CD8-positive, alpha-beta memory T cell (primary cell): Measurements from ENCODE around the gene RBAK. TPM values are rescaled to one million over a fixed set of nuclear protein-coding genes. Genes with fewer than 3 reads are reported as not detected.

ENCODE experiments used
- CTCF ChIA-PET: fragments of 350-600 bp; sonication (Branson Sonifier 250); formaldehyde crosslinking; loops from one replicate; lab custom pipeline; 2021; ENCODE audit warnings: antibody characterized with exemption; lab: Charles Lee
- POLR2A ChIA-PET: fragments of 350-600 bp; sonication (Branson Sonifier 250); formaldehyde crosslinking; loops from one replicate; lab custom pipeline; 2021; ENCODE audit warnings: antibody characterized with exemption; lab: Charles Lee
- DNase-seq, 5 donors: peaks; one replicate each; pipeline versions ENCODE4 v3.0.0 to v3.0.0-alpha.2; 2020 to 2022; ENCODE audit warnings: mixed read lengths in 1 of 5
- H3K27ac ChIP-seq: one replicate; pipeline ENCODE4 v1.7.0; 2013; ENCODE audit warnings: low read depth, mild to moderate bottlenecking, low read length, moderate library complexity
- H3K27me3 ChIP-seq: 2 replicates; pipeline ENCODE4 v1.7.0; 2013; ENCODE audit warnings: low read length, mild to moderate bottlenecking; ENCODE audit not compliant: insufficient read depth, poor library complexity, severe bottlenecking
- H3K36me3 ChIP-seq: 2 replicates; pipeline ENCODE4 v1.7.0; 2013; ENCODE audit warnings: mild to moderate bottlenecking, low read length, moderate library complexity; ENCODE audit not compliant: insufficient read depth
- H3K4me1 ChIP-seq: 2 replicates; pipeline ENCODE4 v1.7.0; 2013; ENCODE audit warnings: mild to moderate bottlenecking, low read length, moderate library complexity; ENCODE audit not compliant: insufficient read depth
- H3K4me3 ChIP-seq: 2 replicates; pipeline ENCODE4 v1.7.0; 2013; ENCODE audit warnings: mild to moderate bottlenecking, low read length
- H3K9me3 ChIP-seq: 2 replicates; pipeline ENCODE4 v1.7.0; 2013; ENCODE audit warnings: mild to moderate bottlenecking, low read length
- H3K27ac Mint-ChIP-seq, 8 donors: one replicate each; pipeline ENCODE4 v1.8.0; 2020 to 2021; ENCODE audit warnings: mixed read lengths in 8 of 8, mild to moderate bottlenecking in 6 of 8, inconsistent platforms in 3 of 8, moderate library complexity in 3 of 8
- H3K27me3 Mint-ChIP-seq, 2 donors: one replicate each; pipeline ENCODE4 v1.8.0; 2020 to 2021; ENCODE audit warnings: mixed read lengths in 2 of 2, mild to moderate bottlenecking in 1 of 2, moderate library complexity in 1 of 2
- H3K36me3 Mint-ChIP-seq, 3 donors: one replicate each; pipeline ENCODE4 v1.8.0; 2020 to 2021; ENCODE audit warnings: mixed read lengths in 3 of 3, inconsistent platforms in 1 of 3, mild to moderate bottlenecking in 1 of 3
- H3K4me1 Mint-ChIP-seq, 3 donors: one replicate each; pipeline ENCODE4 v1.8.0; 2020 to 2021; ENCODE audit warnings: mixed read lengths in 3 of 3, inconsistent platforms in 1 of 3, mild to moderate bottlenecking in 1 of 3
- H3K4me3 Mint-ChIP-seq, 7 donors: one replicate each; pipeline ENCODE4 v1.8.0; 2020 to 2021; ENCODE audit warnings: mixed read lengths in 7 of 7, mild to moderate bottlenecking in 6 of 7, moderate library complexity in 4 of 7, inconsistent platforms in 2 of 7
- H3K9me3 Mint-ChIP-seq, 5 donors: one replicate each; pipeline ENCODE4 v1.8.0; 2020 to 2022; ENCODE audit warnings: mixed read lengths in 5 of 5, mild to moderate bottlenecking in 3 of 5, moderate library complexity in 2 of 5, inconsistent platforms in 1 of 5
- polyA plus RNA-seq: library from polyadenylated mRNA; unstranded; fragments of 300-500 nt; fragmentation: Illumina TruSeq; gene quantifications from one replicate; pipeline ENCODE4 v1.2.3, GENCODE V29; 2021
- total RNA-seq, 2 experiments: library from RNA; stranded (reverse); gene quantifications; one replicate each; pipeline ENCODE4 v1.2.3, GENCODE V29; 2021

The RBAK gene
- 1 to 10 TPM; 9.3 to 9.6 TPM for total RNA-seq
- 4.2 TPM for polyA plus RNA-seq

GRCh38 chr7:5045558-5046396 lies at the start of gene RBAK:
TSS of gene RBAK (plus strand) at chr7:5045860. CDS start at chr7:5048077, 2,217 bp downstream.
- ChIA-PET POLR2A (interaction anchor here (0.6 to 1.0 kb wide), 3 partner anchors 72 to 376 kb away, joined by 3 read pairs; partner anchors contain the start of gene AP5Z1), CTCF (interaction anchor here (1.1 kb wide), 1 partner anchor 72 kb away, joined by 5 read pairs; no protein-coding TSS in a partner anchor)

GRCh38 chr7:4996696-4997222 lies 48.9 kb upstream of the RBAK start:
- CTCF ChIA-PET = interaction anchor here (3.6 kb wide), 1 partner anchor 23 kb away, joined by 12 read pairs; no protein-coding TSS in a partner anchor
- Mint-ChIP-seq H3K4me3 (no peak overlapping the region), H3K36me3 (peaks cover 6 to 87% (median 18%) of the 10 kb centered on the region in 3 donors), H3K4me1 (peaks cover 4 to 10% (median 8%) of the 10 kb centered on the region in 3 donors), H3K27me3 (no peaks in the 10 kb centered on the region), H3K27ac (no peak overlapping the region), H3K9me3 (no peaks in the 10 kb centered on the region)
- H3K27ac ChIP-seq = no peak overlapping the region
- no peak overlapping the region for H3K4me3 ChIP-seq
- H3K27me3 ChIP-seq = no peaks in the 10 kb centered on the region
- H3K4me1 ChIP-seq = no peaks in the 10 kb centered on the region
- POLR2A ChIA-PET = no interaction called here
- H3K36me3 ChIP-seq = peaks cover 17% of the 10 kb centered on the region
- H3K9me3 ChIP-seq = no peaks in the 10 kb centered on the region
- DNase-seq = no peak

More at GRCh38 chr7:5045558-5046396, at the start of gene RBAK:
- Mint-ChIP-seq H3K27ac (peak within 1 kb of the TSS; percentile 80 to 98 (median 94)), H3K4me1 (peaks cover 36 to 52% (median 45%) of the 10 kb centered on the region in 3 donors), H3K27me3 (peaks cover 0 to 1% of the 10 kb centered on the region in 2 donors), H3K9me3 (peaks cover 2 to 6% (median 3%) of the 10 kb centered on the region in 5 donors), H3K36me3 (peaks cover 14 to 42% (median 17%) of the 10 kb centered on the region in 3 donors), H3K4me3 (peak within 1 kb of the TSS; percentile 92 to 96 (median 94))
- Histone ChIP-seq H3K9me3 (no peaks in the 10 kb centered on the region), H3K27ac (peak within 1 kb of the TSS; percentile 78), H3K4me3 (peak within 1 kb of the TSS; percentile 65), H3K4me1 (peaks cover 10% of the 10 kb centered on the region), H3K36me3 (peaks cover 6% of the 10 kb centered on the region), H3K27me3 (no peaks in the 10 kb centered on the region)
- DNase-seq = peak; percentile 82 to 95 (median 88)

GRCh38 chr7:4998244-4998643 lies 47.4 kb upstream of the RBAK start:
- Histone ChIP-seq H3K4me3 (no peak overlapping the region), H3K27me3 (no peaks in the 10 kb centered on the region), H3K27ac (no peak overlapping the region), H3K4me1 (no peaks in the 10 kb centered on the region), H3K36me3 (peaks cover 17% of the 10 kb centered on the region), H3K9me3 (no peaks in the 10 kb centered on the region)
- H3K36me3 Mint-ChIP-seq = peaks cover 6 to 82% (median 20%) of the 10 kb centered on the region in 3 donors
- CTCF ChIA-PET = interaction anchor here (3.6 kb wide), 1 partner anchor 24 kb away, joined by 12 read pairs; no protein-coding TSS in a partner anchor
- H3K4me1 Mint-ChIP-seq = peaks cover 4 to 11% (median 10%) of the 10 kb centered on the region in 3 donors
- POLR2A ChIA-PET = no interaction called here
- no peak overlapping the region for H3K4me3 Mint-ChIP-seq
- H3K27ac Mint-ChIP-seq = peak overlapping the region in 5 of 8 donors; percentile 3 to 43 (median 13)
- H3K9me3 Mint-ChIP-seq = no peaks in the 10 kb centered on the region
- no peak for DNase-seq
- H3K27me3 Mint-ChIP-seq = no peaks in the 10 kb centered on the region

GRCh38 chr7:4998910-4999309 lies 46.8 kb upstream of the RBAK start:
- Histone ChIP-seq H3K27me3 (no peaks in the 10 kb centered on the region), H3K4me3 (no peak overlapping the region), H3K27ac (no peak overlapping the region), H3K36me3 (peaks cover 17% of the 10 kb centered on the region), H3K4me1 (no peaks in the 10 kb centered on the region), H3K9me3 (no peaks in the 10 kb centered on the region)
- no peaks in the 10 kb centered on the region for H3K9me3 Mint-ChIP-seq
- peaks cover 6 to 79% (median 22%) of the 10 kb centered on the region in 3 donors for H3K36me3 Mint-ChIP-seq
- DNase-seq = no peak
- CTCF ChIA-PET = interaction anchor here (0.7 kb wide), 1 partner anchor 25 kb away, joined by 3 read pairs; no protein-coding TSS in a partner anchor
- no peaks in the 10 kb centered on the region for H3K27me3 Mint-ChIP-seq
- H3K4me3 Mint-ChIP-seq = no peak overlapping the region
- peak overlapping the region in 6 of 8 donors; percentile 3 to 76 (median 38) for H3K27ac Mint-ChIP-seq
- POLR2A ChIA-PET = no interaction called here
- peaks cover 4 to 11% (median 10%) of the 10 kb centered on the region in 3 donors for H3K4me1 Mint-ChIP-seq

- Histone ChIP-seq H3K36me3 (peaks cover 13% of the 10 kb centered on the region), H3K27me3 (no peaks in the 10 kb centered on the region), H3K4me3 (no peak overlapping the region), H3K9me3 (no peaks in the 10 kb centered on the region), H3K27ac (no peak overlapping the region), H3K4me1 (no peaks in the 10 kb centered on the region)
- H3K4me1 Mint-ChIP-seq = peaks cover 4 to 11% (median 10%) of the 10 kb centered on the region in 3 donors
- CTCF ChIA-PET = interaction anchor here (0.7 kb wide), 1 partner anchor 25 kb away, joined by 3 read pairs; no protein-coding TSS in a partner anchor
- H3K27me3 Mint-ChIP-seq = no peaks in the 10 kb centered on the region
- H3K4me3 Mint-ChIP-seq = no peak overlapping the region
- peak overlapping the region in 7 of 8 donors; percentile 0 to 76 (median 10) for H3K27ac Mint-ChIP-seq
- peaks cover 6 to 77% (median 25%) of the 10 kb centered on the region in 3 donors for H3K36me3 Mint-ChIP-seq
- no peaks in the 10 kb centered on the region for H3K9me3 Mint-ChIP-seq
- no peak for DNase-seq
- POLR2A ChIA-PET = no interaction called here
Observed at GRCh38 chr7:4999369-4999950, 46.2 kb upstream of the RBAK start.

- no peaks in the 10 kb centered on the region for H3K9me3 Mint-ChIP-seq
- ChIA-PET POLR2A (no interaction called here), CTCF (interaction anchor here (1.4 kb wide), 1 partner anchor 27 kb away, joined by 4 read pairs; no protein-coding TSS in a partner anchor)
- H3K36me3 ChIP-seq = peaks cover 7% of the 10 kb centered on the region
- H3K4me1 Mint-ChIP-seq = peaks cover 4 to 11% (median 10%) of the 10 kb centered on the region in 3 donors
- no peaks in the 10 kb centered on the region for H3K27me3 Mint-ChIP-seq
- peaks cover 6 to 73% (median 27%) of the 10 kb centered on the region in 3 donors for H3K36me3 Mint-ChIP-seq
- no peaks in the 10 kb centered on the region for H3K27me3 ChIP-seq
- H3K4me3 Mint-ChIP-seq = no peak overlapping the region
- H3K27ac ChIP-seq = no peak overlapping the region
- H3K9me3 ChIP-seq = no peaks in the 10 kb centered on the region
- H3K4me3 ChIP-seq = no peak overlapping the region
- H3K4me1 ChIP-seq = no peaks in the 10 kb centered on the region
- DNase-seq = no peak
- no peak overlapping the region for H3K27ac Mint-ChIP-seq
Observed at GRCh38 chr7:5001003-5001402, 44.7 kb upstream of the RBAK start.

GRCh38 chr7:5001911-5002310 lies 43.7 kb upstream of the RBAK start:
- H3K36me3 Mint-ChIP-seq = peaks cover 6 to 64% (median 27%) of the 10 kb centered on the region in 3 donors
- DNase-seq = no peak
- no peaks in the 10 kb centered on the region for H3K9me3 Mint-ChIP-seq
- Histone ChIP-seq H3K9me3 (no peaks in the 10 kb centered on the region), H3K4me1 (no peaks in the 10 kb centered on the region), H3K27ac (no peak overlapping the region), H3K27me3 (no peaks in the 10 kb centered on the region), H3K4me3 (no peak overlapping the region), H3K36me3 (peaks cover 7% of the 10 kb centered on the region)
- ChIA-PET POLR2A (no interaction called here), CTCF (no interaction called here)
- peaks cover 4 to 11% (median 10%) of the 10 kb centered on the region in 3 donors for H3K4me1 Mint-ChIP-seq
- H3K27me3 Mint-ChIP-seq = no peaks in the 10 kb centered on the region
- no peak overlapping the region for H3K4me3 Mint-ChIP-seq
- peak overlapping the region in 2 of 8 donors; percentile 9 to 18 for H3K27ac Mint-ChIP-seq
